ENCODE data around the gene HMBS.
A peak's percentile ranks its signal among the peaks of the same experiment; 100 is the strongest.

The HMBS gene

GRCh38 chr11:119057000-119057769 is 27.5 kb upstream of the HMBS start, which contains the start of gene HYOU1 (continued):
- TF ChIP-seq ZNF280D (tag by site-specific recombination; IDR thresholded peaks at IDR 0.05) (no peak), ZNF174 (tag by site-specific recombination; IDR thresholded peaks at IDR 0.05) (no peak), ZNF311 (tag by site-specific recombination; IDR thresholded peaks at IDR 0.05; ENCODE audit: borderline replicate concordance) (no peak), ZBTB11 (tag by site-specific recombination; conservative IDR thresholded peaks at IDR 0.05; ENCODE audit: low read depth) (peak; percentile 72), ZNF214 (tag by site-specific recombination; IDR thresholded peaks at IDR 0.05; ENCODE audit: borderline replicate concordance) (no peak), ZBTB48 (tag by site-specific recombination; IDR thresholded peaks at IDR 0.05) (no peak), ZBTB49 (tag by site-specific recombination; IDR thresholded peaks at IDR 0.05; ENCODE audit: low read depth) (no peak), AEBP2 (tag by site-specific recombination; IDR thresholded peaks at IDR 0.05; ENCODE audit: borderline replicate concordance) (no peak), ZNF423 (tag by site-specific recombination; IDR thresholded peaks at IDR 0.05) (no peak), ZBTB10 (tag by site-specific recombination; IDR thresholded peaks at IDR 0.05) (peak; percentile 63), ZNF211 (tag by site-specific recombination; IDR thresholded peaks at IDR 0.05; ENCODE audit: low read depth) (no peak), KLF8 (tag by site-specific recombination; IDR thresholded peaks at IDR 0.05) (peak; percentile 33; the same call in 1 of the 2 replicates), ZNF596 (tag by site-specific recombination; IDR thresholded peaks at IDR 0.05) (no peak), ZSCAN30 (tag by site-specific recombination; IDR thresholded peaks at IDR 0.05) (peak; percentile 21; the same call in 1 of the 2 replicates), ZNF112 (tag by site-specific recombination; IDR thresholded peaks at IDR 0.05) (no peak), BCL11B (tag by site-specific recombination; IDR thresholded peaks at IDR 0.05; ENCODE audit: low read depth) (no peak), CTCF (tag by site-specific recombination; IDR thresholded peaks at IDR 0.05) (peak; percentile 62), SP3 (tag by site-specific recombination; IDR thresholded peaks at IDR 0.05) (peak; percentile 46; the same call in 1 of the 2 replicates), PBX3 (CRISPR knock-in tag; IDR thresholded peaks at IDR 0.05) (no peak), ZNF335 (tag by site-specific recombination; conservative IDR thresholded peaks at IDR 0.05) (peak; percentile 47), ZSCAN23 (tag by site-specific recombination; IDR thresholded peaks at IDR 0.05) (no peak)

All from HEK293 (cell line).